Placental epithelial cell (primary cell): ENCODE data around the gene MTRFR. TPM values are rescaled to one million over a fixed set of nuclear protein-coding genes. Genes with fewer than 3 reads are reported as not detected.

ENCODE experiments used
- small RNA-seq: library from RNA; depleted of rRNA; stranded (forward); fragments of <200 nt; gene quantifications from one replicate; pipeline ENCODE3, GENCODE V24; 2012
- total RNA-seq: library from RNA; depleted of rRNA; stranded (reverse); fragments of >200 nt; gene quantifications from 2 replicates; pipeline ENCODE4 v1.2.3, GENCODE V29; 2012

Gene MTRFR
- total RNA-seq: 9.5 and 12.2 TPM in 2 replicates

DNA sequence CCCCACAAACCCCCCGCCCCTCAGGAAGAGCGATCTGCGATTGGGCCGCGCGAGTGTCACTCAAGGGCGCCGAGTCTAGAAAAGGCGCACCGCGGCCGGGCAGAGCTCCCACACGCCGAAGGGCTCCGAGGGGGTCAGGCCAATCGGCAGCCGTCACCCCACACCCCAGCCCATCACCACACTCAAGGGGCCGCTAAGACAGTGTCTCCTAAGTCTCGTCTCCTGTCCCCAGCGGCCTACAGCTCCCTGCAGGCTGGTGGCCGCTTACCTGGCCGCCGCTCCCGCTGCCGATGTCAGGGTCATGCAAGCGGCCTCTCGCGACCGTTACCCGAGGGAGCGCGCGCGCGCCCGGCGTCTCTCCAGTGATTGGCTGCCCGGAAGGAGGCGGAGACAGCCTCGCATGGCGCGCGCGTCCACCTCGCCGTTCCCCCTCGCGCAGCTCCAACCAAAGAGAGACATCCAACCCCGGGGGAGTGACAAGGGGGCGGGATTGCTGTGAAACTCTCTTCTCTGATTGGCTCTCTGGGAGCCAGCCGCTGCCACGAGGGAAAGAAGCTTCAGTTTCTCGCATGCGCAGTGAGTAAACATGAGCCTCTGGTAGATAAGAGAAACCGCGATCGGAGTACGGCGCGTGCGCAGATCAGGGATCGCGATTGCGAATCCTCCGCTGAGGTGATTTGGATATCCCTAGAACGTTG, at the start of gene MTRFR, which contains the start of gene MPHOSPH9:
TSS of gene MTRFR (plus strand) at position 630 of the 698 bp plus-strand sequence. CDS start 20,239 bp downstream, outside the sequence.
TSS of gene MPHOSPH9 (minus strand) at position 335 of the 698 bp plus-strand sequence. CDS start 2,777 bp downstream, outside the sequence.

Small RNA genes within 50 kb of the gene (small RNA-seq; reads per million reads assigned to genes)
- gene RNA5SP375: not detected

Other genes starting within 250 kb of the MTRFR start
- 11.7 and 18.8 TPM in 2 replicates for gene PITPNM2, start 82.3 kb upstream of the MTRFR start, total RNA-seq
- 32.6 and 38.0 TPM in 2 replicates for gene MPHOSPH9, start 295 bp upstream of the MTRFR start, total RNA-seq
- 129 and 327 TPM in 2 replicates for gene CDK2AP1, start 38.4 kb downstream of the MTRFR start, total RNA-seq
- 19.2 and 20.7 TPM in 2 replicates for gene SBNO1, start 131.4 kb downstream of the MTRFR start, total RNA-seq
- 25.5 and 36.2 TPM in 2 replicates for gene KMT5A, start 150.7 kb downstream of the MTRFR start, total RNA-seq
- 0.87 and 2.0 TPM in 2 replicates for gene RILPL2, start 203.2 kb downstream of the MTRFR start, total RNA-seq
- gene SNRNP35, start 224.7 kb downstream of the MTRFR start, total RNA-seq: 6.9 and 18.5 TPM in 2 replicates